Measurements from ENCODE around the gene SAC3D1.
"Not testable (repeated sequence)": the region's sequence is repeated elsewhere in the genome, so short reads cannot be mapped to it uniquely, and the experiment has no call there.

SAC3D1 gene

GRCh38 chr11:65013888-65014725 is 26.9 kb upstream of the SAC3D1 start, which contains the start of gene ARL2:
Gene ARL2 (plus strand): TSS chr11:65014160. CDS start chr11:65014208, 48 bp downstream.
- TF ChIP-seq, protein P1, sequence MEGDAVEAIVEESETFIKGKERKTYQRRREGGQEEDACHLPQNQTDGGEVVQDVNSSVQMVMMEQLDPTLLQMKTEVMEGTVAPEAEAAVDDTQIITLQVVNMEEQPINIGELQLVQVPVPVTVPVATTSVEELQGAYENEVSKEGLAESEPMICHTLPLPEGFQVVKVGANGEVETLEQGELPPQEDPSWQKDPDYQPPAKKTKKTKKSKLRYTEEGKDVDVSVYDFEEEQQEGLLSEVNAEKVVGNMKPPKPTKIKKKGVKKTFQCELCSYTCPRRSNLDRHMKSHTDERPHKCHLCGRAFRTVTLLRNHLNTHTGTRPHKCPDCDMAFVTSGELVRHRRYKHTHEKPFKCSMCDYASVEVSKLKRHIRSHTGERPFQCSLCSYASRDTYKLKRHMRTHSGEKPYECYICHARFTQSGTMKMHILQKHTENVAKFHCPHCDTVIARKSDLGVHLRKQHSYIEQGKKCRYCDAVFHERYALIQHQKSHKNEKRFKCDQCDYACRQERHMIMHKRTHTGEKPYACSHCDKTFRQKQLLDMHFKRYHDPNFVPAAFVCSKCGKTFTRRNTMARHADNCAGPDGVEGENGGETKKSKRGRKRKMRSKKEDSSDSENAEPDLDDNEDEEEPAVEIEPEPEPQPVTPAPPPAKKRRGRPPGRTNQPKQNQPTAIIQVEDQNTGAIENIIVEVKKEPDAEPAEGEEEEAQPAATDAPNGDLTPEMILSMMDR (IDR thresholded peaks at IDR 0.05; ENCODE audit: extremely low read depth, missing control alignments) = peak; percentile 92
- DNase-seq (ENCODE audit: low spot score) = peak; percentile 97

DNA sequence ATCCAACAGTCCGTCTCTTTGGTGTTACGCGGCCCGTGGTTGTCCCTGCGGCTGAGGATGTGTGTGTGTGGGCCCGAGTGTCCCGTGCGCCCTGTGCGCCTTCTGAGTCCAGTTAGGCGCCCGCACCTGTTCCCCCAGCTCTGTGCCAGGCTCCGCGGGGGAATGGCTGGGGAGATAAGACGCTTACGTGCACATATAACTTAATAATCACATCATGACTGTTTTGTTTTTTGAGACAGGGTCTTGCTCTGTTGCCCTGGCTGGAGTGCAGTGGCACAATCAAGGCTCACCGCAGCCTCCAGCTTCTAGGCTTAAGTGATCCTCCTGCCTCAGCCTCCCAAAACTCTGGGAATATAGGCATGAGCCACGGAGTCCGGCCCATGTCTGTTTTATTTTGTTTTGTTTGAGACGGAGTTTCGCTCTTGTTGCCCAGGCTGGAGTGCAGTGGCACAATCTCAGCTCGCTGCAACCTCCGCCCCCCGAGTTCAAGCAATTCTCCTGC is 26.2 kb upstream of the SAC3D1 start:
- DNase-seq (ENCODE audit: low spot score) = no peak
- TF ChIP-seq, protein P1 (IDR thresholded peaks at IDR 0.05; ENCODE audit: extremely low read depth, missing control alignments) = no peak

- no peak for DNase-seq (ENCODE audit: low spot score)
Measured at GRCh38 chr11:65016705-65017104, 24.3 kb upstream of the SAC3D1 start.

DNA sequence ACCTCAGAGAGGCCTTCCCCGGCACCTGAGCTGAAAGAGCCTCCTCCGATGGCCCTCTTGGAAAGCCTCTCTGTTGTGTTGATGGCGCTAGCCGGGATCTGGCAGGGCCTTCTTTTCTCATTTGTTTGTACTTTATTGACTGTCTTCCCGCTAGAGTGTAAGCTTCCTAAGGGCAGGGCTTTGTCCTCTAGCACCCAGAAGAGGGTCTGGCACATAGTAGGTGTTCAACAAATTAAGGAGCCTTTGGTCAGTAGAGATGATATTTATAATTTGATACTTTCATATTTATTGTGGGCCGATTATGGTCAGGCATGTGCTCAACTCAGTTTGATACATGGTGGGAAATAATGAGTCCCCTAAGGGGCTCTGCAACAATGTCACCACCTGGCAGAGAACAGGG is 23.1 kb upstream of the SAC3D1 start:
- DNase-seq (ENCODE audit: low spot score) = no peak

More at GRCh38 chr11:65016705-65017104, 24.3 kb upstream of the SAC3D1 start:
- TF ChIP-seq, protein P1 (IDR thresholded peaks at IDR 0.05; ENCODE audit: extremely low read depth, missing control alignments) = no peak

GRCh38 chr11:65019824-65020223 is 21.2 kb upstream of the SAC3D1 start:
- TF ChIP-seq, protein P1 (IDR thresholded peaks at IDR 0.05; ENCODE audit: extremely low read depth, missing control alignments) = no peak
- no peak for DNase-seq (ENCODE audit: low spot score)

More for the DNA sequence above, 23.1 kb upstream of the SAC3D1 start:
- TF ChIP-seq, protein P1 (IDR thresholded peaks at IDR 0.05; ENCODE audit: extremely low read depth, missing control alignments) = no peak

GRCh38 chr11:65021003-65021402 is 20.0 kb upstream of the SAC3D1 start:
- TF ChIP-seq, protein P1 (IDR thresholded peaks at IDR 0.05; ENCODE audit: extremely low read depth, missing control alignments) = no peak
- no peak for DNase-seq (ENCODE audit: low spot score)

DNA sequence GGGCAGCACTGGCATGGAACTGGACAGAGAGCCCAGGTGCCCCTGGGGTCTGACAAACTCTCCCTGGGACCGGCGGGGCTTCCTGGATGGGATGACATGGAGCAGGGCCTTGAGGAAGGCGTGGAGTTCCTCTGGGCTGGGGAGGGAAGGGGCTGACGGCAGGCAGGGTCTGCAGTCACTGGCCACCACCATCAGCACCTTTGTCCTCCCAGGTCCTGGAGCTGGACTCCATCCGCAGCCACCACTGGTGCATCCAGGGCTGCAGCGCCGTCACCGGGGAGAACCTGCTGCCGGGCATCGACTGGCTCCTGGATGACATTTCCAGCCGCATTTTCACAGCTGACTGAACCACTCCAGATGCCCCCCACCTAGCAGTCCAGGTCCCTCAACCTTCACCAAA is 19.5 kb upstream of the SAC3D1 start:
- TF ChIP-seq, protein P1 (IDR thresholded peaks at IDR 0.05; ENCODE audit: extremely low read depth, missing control alignments) = no peak
- DNase-seq (ENCODE audit: low spot score) = no peak

- DNase-seq (ENCODE audit: low spot score) = not testable (repeated sequence)
Measured at GRCh38 chr11:65023502-65023901, 17.5 kb upstream of the SAC3D1 start.
